ENCODE results near the gene ADCK2.

DNA sequence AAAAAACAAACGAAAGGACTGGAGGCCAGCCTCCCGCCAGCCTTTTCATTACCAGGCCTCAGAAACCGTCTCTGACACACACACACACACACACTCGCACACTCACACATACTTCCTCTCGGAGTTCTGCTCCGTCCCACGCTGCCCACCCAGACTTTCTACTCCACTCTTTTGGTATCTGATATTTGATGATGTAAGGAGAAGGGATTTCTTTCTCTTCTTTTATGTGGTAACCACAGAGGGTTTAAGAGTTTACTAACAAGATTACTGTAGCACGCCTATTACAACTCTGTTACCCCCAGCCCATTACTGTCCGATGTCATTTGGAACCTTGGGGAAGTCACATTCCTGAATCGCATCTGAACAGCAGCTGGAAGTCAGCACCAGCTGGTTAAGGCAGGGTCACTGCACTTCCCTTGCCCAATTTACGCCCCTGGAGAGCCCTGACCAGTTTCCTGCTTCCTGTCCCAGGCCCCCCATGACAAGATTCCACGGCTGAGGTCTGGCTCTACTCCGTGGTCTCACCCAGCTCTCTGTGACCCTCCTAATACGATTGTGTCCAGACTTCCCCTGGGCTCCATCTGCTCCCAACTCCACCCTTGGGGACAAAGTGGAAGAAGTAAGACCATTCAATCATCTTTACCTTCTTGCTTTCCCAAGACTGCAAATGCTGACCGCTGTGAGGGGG, 33.2 kb upstream of the ADCK2 start:
- TF ChIP-seq, protein P1, sequence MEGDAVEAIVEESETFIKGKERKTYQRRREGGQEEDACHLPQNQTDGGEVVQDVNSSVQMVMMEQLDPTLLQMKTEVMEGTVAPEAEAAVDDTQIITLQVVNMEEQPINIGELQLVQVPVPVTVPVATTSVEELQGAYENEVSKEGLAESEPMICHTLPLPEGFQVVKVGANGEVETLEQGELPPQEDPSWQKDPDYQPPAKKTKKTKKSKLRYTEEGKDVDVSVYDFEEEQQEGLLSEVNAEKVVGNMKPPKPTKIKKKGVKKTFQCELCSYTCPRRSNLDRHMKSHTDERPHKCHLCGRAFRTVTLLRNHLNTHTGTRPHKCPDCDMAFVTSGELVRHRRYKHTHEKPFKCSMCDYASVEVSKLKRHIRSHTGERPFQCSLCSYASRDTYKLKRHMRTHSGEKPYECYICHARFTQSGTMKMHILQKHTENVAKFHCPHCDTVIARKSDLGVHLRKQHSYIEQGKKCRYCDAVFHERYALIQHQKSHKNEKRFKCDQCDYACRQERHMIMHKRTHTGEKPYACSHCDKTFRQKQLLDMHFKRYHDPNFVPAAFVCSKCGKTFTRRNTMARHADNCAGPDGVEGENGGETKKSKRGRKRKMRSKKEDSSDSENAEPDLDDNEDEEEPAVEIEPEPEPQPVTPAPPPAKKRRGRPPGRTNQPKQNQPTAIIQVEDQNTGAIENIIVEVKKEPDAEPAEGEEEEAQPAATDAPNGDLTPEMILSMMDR (IDR thresholded peaks at IDR 0.05; ENCODE audit: extremely low read depth in 1 of 2, insufficient read depth in 1 of 2, low read depth in 1 of 2, low read length in 2 of 2), result no peak
- TF ChIP-seq POLR2A (IDR thresholded peaks at IDR 0.05; ENCODE audit: low read depth, low read length), result no peak
- TF ChIP-seq, protein P2, sequence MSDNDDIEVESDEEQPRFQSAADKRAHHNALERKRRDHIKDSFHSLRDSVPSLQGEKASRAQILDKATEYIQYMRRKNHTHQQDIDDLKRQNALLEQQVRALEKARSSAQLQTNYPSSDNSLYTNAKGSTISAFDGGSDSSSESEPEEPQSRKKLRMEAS (IDR thresholded peaks at IDR 0.05; ENCODE audit: insufficient read depth, insufficient read length), result no peak
- no peak for TF ChIP-seq POLR2AphosphoS5 (IDR thresholded peaks at IDR 0.05; ENCODE audit: insufficient read depth, low read depth, low read length)
- peak; percentile 78 for TF ChIP-seq EZH2 (IDR thresholded peaks at IDR 0.05; ENCODE audit: borderline replicate concordance, low read depth, low read length, severe bottlenecking)
